Measurements from ENCODE around the gene ADAP1.
A peak's percentile ranks its signal among the peaks of the same experiment; 100 is the strongest.

Gene ADAP1

DNA sequence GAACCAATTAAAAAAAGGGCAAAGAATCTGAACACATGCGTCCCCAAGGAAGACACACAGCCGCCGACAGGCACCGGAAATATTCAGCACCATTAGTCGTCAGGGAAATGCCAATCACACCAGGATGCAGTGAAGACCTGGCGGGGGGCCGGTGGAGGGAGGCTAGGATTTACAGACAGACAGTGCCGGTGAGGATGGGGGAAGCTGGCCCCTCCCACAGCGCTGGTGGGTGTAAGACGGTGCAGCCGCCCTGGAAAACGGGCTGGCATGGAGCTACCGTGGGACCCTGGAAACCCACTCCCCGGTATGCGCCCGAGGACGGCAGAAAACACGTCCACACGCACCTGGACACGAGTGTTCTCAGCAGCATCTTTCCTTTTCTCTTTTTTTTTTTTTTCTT is 4.8 kb upstream of the ADAP1 start:
- TF ChIP-seq, protein P1, sequence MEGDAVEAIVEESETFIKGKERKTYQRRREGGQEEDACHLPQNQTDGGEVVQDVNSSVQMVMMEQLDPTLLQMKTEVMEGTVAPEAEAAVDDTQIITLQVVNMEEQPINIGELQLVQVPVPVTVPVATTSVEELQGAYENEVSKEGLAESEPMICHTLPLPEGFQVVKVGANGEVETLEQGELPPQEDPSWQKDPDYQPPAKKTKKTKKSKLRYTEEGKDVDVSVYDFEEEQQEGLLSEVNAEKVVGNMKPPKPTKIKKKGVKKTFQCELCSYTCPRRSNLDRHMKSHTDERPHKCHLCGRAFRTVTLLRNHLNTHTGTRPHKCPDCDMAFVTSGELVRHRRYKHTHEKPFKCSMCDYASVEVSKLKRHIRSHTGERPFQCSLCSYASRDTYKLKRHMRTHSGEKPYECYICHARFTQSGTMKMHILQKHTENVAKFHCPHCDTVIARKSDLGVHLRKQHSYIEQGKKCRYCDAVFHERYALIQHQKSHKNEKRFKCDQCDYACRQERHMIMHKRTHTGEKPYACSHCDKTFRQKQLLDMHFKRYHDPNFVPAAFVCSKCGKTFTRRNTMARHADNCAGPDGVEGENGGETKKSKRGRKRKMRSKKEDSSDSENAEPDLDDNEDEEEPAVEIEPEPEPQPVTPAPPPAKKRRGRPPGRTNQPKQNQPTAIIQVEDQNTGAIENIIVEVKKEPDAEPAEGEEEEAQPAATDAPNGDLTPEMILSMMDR (IDR thresholded peaks at IDR 0.05): no peak
- DNase-seq (ENCODE audit: low spot score): no peak
- Histone ChIP-seq H3K27ac (no peak overlapping the region), H3K4me3 (no peak overlapping the region)

DNA sequence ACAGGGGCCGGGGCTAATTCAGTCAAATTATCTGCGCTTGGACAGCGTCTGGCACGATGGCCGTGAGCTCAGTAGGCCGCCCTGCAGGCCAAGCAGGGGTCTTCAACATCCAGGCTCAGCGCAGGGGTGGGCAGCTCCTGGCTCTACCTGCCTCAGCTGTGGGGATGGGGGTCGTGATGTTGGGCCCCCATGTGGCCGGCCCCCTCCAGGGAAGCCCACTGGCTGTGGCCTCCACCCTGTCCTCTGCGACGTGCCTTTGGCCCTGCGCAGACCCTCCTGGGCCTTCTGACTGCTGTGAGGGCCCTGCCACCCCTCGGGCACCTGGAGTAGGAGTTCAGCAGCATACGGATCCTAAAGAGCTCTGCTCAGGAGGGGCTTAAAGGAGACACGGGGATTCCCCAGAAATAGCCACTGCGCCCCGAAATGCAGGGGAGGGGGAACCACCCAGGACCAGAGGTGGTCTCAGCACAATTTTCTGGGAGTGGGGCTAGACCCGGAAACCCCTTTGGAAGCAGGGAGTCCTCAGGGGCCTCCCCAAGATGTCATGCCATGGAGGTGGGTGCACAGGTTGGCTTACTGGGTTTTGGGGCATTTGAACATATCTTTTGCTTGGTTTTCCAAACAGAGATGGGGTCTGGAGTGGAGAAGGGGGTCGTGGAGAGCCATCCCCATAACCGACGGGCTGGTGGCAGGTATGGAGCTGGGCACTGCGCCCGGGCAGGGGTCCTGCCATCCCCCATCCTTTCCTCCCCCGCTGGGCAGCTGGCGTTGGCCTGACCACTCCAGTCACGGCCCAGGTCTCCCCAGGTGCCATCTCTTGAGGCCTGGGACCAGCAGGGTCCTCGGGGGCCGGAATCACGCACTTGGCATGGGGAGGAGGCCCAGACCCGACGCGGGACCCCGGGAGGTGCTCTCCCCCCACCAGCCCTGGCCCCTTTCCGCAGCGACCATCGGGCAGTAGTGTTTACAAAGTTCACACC is 4.0 kb upstream of the ADAP1 start:
- H3K4me3 ChIP-seq: no peak overlapping the region
- no peak overlapping the region for H3K27ac ChIP-seq
- DNase-seq (ENCODE audit: low spot score): no peak
- TF ChIP-seq, protein P1 (IDR thresholded peaks at IDR 0.05): no peak

DNA sequence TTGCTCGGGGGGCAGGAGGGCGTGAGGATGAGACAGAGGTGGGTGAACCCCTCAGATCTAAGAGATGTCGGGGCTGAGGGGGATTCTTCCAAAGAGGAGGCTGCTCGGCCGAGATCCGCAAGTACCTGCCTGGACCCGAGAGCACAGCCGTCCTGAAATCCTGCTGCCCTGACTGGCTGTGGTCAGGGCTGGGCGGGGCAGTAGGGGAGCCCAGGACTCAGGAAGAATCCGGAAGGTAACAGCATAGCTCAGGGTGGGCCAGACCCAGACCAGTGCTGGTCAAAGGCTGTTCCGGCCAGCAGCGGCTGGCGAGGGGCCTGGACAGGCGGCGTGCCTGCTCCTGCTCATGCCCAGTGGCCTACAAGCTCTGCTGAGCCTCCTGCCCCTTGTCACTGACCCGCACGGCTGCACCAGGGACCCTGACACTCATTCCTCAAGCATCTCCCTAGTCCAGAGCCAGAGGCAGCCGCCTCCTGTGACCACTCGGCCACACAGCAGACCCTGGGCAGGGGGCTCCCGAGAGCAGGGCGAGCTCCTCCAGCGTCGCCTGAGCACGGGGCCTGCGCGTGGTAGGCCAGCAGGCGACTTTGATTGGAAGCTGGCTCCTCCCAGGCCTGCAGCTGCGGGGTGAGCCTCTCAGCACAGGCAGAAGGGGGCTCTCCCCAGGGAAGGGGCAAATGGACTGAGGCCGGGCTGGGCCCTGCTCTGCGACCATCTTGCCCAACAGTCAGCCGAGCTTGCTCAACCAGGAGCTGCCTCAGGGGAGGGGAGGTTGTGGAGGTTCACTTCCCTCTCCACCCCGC is 3.1 kb upstream of the ADAP1 start:
- no peak for DNase-seq (ENCODE audit: low spot score)
- no peak overlapping the region for H3K4me3 ChIP-seq
- H3K27ac ChIP-seq: no peak overlapping the region
- TF ChIP-seq, protein P1 (IDR thresholded peaks at IDR 0.05): no peak

DNA sequence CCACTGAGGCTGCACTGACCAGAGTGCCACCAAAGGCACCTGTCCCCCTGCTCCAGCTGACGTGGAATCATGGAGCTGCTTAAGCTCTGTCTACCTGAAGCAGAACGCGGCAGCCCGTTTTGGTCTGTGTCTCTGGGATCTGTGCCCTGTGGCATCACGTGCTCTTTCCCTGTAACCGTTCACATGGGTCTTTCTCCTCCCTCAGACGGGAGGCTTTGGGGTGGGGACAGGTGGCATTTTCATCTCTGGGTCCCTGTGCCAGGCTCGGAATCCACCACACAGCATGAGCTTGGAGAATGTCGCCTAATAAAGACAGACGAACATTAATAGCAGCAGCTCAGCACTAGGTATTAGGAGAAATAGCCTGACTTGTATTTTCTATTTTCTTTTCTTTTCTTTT is 1.6 kb upstream of the ADAP1 start:
- no peak overlapping the region for H3K4me3 ChIP-seq
- H3K27ac ChIP-seq: no peak overlapping the region
- TF ChIP-seq, protein P1 (IDR thresholded peaks at IDR 0.05): no peak
- no peak for DNase-seq (ENCODE audit: low spot score)

DNA sequence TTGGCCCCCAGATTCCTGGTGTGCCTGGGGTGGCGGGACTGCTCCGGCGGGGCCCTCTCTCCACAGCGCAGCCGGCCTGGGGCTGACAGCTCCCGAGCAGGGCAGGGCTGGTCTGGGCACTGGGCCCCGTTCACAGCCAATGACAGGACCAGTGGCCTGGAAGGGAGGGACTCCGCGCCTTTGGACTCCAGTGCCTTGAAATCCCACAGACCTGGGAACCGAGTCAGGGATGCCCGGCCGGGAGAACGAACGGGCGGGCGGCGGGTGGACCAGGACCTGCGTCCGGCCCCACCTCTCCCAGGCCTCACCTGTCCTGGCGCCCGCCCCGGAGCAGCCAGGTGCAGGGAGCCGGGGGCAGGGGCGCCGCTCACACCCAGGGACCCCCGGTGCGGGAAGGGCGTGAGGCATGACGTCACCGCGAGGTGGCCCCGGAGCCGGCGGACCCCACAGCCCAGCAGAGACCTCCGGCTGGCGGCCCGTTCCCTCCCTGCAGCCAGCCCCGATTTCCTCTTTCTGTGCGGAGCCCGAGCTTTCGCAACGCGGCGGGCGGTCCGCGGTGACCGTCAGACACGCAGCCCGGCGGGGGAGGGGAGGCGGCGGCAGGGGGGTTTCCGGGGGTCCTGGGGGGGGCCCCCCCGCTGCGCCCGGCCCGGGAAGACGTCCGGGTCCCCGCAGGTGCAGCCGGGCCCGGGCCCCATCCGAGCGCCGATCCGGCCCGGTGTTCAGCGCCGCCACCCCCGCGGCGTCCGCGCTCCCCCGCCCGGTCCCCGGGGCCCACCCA is 743 bp downstream of the ADAP1 start:
- DNase-seq (ENCODE audit: low spot score): no peak
- peak overlapping the region in 1 of 2 donors; percentile 71 for H3K27ac ChIP-seq
- peak overlapping the region; percentile 81 for H3K4me3 ChIP-seq
- TF ChIP-seq, protein P1 (IDR thresholded peaks at IDR 0.05): no peak

DNA sequence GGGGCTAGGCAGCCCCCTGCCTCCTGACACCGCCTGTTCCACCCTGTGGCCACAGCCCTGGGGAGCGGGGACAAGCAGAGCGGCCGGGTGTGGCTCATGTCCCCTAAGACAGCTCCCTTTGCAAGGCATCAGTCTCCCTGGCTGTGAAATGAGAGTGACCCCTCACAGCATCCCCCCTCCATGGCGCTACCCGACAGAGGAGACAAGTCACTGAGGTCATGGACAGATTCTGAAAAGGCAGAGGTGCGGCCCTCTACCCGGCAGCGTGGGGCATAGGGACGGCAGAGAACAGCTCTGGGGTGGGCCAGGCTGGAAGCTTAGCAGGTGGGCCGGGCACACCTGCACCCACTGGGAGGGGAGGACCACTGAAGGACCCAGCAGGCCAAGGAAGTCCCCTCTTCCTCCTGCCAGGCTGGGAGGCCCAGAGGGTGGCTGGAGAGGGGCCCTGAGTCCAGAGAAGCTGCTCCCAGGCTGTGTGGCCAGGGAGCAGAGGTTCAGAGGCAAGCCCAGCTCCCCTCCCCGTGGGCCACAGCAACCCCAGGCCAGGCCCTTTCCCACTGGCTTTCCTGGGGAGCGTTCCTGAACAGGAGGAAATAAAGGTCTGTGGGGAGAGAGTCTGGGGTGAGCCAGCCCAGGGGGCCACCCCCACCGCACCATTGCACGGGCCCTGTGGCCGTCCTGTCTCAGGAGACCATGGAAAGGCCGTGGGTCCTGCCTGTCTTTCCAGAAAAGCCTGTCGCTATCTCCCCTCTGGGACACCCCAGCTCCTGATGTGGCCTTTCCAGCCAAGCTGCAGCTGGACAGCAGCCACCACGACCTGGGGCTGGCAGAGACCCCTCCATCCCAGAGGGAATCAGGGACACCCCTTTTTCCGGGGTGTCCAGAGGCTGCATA is 1.7 kb downstream of the ADAP1 start:
- H3K4me3 ChIP-seq: peak overlapping the region; percentile 81
- TF ChIP-seq, protein P1 (IDR thresholded peaks at IDR 0.05): no peak
- no peak for DNase-seq (ENCODE audit: low spot score)
- H3K27ac ChIP-seq: no peak overlapping the region

Measured in coronary artery (tissue), 2 donors.